Activated CD4-positive, alpha-beta T cell treated with anti-CD3 and anti-CD28 coated beads, Interleukin-2, amount 50 U/mL, for 16 hours (primary cell): ENCODE measurements around the gene DNAH17.
A peak's percentile ranks its signal among the peaks of the same experiment; 100 is the strongest.

Source experiments
- DNase-seq: peaks from one replicate; pipeline ENCODE4 v3.0.0-alpha.2; 2020

DNAH17 gene

DNA sequence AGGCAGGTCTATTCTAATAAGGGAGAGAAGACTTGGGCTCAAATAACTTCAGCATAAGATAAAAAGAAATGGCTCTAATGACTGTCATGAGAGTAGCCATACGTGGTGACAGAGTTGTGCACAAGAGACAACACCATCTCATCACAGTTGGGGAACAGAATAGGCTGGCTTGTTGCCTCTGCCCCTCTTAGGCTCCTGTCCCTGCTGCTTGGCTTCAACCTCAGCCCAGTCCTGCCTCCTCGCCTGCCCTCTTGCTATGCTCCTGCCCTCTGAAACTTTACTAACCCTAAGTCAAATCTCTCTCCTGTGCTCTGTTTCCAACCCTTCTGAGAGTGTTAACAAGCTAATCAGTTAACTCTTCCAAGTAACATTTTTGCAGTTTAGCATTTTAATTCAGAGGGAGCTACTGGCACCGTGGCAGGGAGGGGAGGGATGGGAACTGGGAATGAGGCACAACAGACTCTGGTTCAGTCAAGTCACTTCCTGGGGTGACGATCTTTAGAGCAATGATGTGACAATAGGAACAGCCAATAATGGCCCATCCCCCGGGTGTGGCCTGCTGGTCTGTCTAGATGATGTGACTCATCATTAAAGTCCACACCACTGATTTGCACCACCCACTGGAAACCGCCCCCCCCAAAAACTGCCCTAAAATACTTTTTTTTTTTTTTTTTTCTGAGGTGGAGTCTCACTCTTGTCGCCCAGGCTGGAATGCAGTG lies 35.5 kb downstream of the DNAH17 start:
- DNase-seq: no peak

DNA sequence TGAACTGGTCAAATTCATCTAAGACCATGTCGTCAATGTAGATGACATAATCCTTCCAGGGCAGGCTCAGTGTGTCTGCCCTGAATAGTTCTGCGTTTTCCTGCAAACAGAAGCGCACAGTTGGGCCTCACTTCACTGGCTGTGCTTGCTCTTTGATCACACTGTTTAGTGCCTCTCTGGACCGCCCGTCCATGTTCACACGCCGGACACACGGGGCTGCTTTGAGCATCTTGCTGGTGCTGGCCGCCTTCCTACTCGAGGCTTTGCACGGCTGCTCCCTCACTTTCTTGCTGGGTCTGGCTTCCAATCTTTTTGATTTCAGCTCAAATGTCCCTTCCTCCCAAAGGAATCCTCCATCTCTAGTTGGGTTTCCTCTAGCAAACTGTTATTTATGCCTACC lies 37.4 kb downstream of the DNAH17 start:
- DNase-seq: no peak

- no peak for DNase-seq
Measured at GRCh38 chr17:78538033-78538776, 39.0 kb downstream of the DNAH17 start.

DNA sequence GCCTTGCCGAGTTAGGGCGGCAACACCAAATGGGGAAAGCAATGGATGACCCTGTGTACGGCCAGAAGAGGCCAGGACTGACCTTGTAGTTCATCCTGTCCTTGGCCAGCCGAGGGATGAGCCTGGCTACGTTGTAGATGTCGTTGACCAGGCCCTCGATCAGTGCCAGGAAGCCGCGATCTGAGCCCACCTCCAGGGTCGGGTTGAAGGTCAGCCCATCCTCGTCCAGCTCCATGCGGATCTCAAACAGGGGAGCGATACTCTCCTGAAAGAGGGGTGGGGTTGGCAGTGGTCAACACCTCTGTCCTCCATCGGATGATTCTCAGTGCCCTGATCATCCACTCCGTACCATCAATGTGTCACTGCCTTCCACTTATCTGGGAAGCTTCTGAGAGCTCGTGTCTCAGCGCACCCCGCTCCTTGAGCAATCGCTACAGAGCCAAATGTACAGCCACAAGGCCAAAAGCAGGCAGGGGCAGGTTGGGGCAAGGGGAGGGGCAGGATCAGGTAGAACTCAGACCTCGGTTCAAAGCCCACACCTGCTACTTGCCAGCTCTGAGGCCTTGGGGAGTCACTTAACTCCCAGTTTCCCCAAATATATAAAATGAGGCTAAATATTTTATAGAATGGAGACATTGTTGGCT lies 39.9 kb downstream of the DNAH17 start:
- no peak for DNase-seq

DNA sequence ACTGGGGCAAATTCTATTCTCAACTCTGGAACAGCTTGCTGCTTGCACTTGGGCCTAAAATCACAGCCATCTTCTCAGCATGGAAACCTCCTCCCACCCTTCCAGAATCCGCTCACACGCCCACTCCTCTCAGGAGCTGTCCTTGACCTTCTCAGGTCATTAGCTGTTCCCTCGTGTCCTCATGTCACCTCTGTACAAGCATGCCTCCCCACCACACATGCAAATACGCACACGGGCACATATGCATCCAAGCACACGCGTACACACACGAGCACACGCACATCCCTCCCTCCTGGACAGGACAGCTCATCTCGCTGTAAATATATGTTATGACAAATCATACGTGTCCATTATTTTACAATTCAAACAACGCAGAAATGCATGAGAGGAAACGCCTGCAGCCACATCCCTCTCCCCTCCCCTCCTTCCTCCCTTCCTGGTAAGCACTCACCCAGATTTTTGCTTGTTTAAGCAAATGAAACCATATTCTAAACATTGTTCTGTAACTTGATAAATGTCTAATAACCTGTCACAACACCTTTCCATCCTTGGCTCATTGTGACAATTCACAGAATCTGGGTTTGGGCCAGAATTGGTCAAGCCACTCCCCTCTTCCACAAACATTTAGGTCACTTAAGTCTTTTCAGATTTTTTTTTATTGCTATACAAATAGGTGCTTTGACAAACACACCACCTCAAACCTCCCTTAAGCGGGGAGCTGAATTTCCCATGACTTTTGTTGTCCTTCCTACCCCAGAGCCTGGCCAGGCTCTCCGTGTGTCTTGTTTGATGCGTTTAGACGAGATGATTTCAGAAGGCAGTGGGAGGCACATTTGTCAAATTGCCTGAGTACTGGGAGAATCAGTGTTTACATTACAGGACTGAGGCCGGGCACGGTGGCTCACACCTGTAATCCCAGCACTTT lies 41.7 kb downstream of the DNAH17 start:
- DNase-seq: peak; percentile 12

DNA sequence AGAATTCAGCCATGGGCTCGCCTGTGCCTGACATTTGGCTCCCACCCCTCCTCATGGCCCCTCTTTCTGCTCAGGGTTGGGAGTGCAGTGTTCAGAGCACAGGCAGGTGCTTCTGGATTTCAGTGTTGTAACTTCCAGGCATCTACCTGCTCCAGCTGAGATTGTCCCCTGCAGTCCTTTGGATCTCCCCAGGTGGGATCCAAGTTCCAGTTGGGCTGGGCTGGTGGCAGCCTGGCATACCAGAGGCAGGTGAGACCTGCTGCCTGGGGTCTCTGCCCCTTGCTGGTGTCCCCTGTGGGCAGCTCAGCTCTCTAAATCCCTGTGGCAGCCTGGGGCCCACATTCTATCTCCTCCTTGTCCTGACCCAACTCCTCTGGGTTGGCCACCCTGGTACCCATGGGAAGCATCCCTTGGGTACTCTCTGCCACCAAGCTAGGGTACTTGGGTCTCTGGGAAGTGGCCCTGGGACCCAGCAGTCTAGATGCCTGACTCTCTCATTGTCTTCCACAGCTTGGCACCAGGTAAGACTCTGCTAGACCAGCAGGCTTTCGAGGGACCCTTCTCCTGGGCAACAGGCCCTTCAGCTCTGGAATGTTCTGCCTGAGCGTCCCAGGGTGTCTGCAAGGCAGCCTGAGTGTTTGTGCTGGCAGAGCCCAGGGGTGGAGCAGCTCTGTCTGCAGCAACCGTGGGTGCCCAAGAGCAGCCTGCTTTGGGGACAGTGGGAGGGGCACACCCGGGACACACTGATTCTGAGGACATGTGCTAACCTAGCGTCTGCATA lies 42.5 kb downstream of the DNAH17 start:
- DNase-seq: no peak

- DNase-seq: peak; percentile 13
Measured at GRCh38 chr17:78532922-78533640, 44.1 kb downstream of the DNAH17 start.

GRCh38 chr17:78532311-78532710 lies 44.9 kb downstream of the DNAH17 start:
- no peak for DNase-seq

DNA sequence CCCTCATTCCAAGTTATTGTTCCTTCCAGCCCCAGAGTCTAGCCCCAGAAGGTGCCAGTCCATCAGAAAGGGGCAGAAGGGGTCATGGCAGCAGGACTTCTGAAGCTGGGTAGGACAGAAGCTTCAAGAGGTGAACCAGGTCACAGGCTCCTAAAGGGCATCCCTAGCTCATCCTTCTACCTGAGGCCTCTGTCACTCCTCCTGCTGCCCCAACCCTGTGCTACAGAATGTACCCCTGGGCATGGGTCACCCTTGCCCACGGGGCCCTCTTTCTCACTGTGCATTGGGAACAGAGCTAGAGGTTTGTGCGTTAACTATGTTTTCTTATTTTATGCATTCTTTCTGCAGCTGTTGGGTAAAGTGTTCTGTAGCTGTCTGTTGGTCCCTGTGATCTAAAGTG lies 46.5 kb downstream of the DNAH17 start:
- DNase-seq: no peak

- DNase-seq: no peak
Measured at GRCh38 chr17:78529871-78530670, 47.1 kb downstream of the DNAH17 start.

DNA sequence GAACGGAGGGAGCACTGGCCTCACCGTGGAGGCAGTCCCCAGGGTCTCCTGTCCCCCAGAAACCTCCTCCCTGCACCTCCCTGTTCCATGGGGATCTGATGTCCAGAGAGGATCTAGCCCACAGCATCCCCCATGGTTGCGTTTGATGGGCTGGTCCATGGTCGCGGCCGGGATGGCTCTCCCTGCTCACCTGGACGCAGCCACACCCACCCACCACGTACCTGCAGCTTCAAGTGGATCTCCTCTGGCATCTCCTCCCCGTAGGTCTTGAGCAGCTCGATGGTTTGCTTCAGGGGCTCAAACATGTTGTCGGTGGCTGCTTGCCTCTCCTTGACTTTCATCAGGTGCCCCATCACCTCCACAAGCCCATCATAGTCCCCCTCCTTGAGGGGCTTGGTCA lies 47.9 kb downstream of the DNAH17 start:
- no peak for DNase-seq

- no peak for DNase-seq
Measured at GRCh38 chr17:78528541-78528940, 48.7 kb downstream of the DNAH17 start.

DNA sequence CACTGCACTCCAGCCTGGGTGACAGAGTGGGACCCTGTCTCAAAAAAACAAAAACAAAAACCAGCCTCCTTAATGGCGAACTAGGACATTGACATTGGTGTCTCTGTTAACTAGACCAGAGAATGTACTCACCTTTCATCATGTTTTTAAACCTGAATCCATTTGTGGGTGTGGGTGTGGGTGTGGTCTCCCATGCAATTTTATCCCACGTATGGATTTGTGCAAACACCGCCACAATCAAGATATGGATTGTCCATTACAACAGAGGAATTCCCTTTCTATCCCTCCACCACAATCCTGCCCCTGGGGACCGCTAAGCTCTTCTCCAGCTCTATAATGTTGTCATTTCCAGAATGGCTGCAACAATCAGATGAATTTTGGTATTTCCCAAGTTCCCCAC lies 49.9 kb downstream of the DNAH17 start:
- no peak for DNase-seq

GRCh38 chr17:78526231-78527025 lies 50.8 kb downstream of the DNAH17 start:
- DNase-seq: no peak

GRCh38 chr17:78525511-78526160 lies 51.6 kb downstream of the DNAH17 start:
- no peak for DNase-seq

DNA sequence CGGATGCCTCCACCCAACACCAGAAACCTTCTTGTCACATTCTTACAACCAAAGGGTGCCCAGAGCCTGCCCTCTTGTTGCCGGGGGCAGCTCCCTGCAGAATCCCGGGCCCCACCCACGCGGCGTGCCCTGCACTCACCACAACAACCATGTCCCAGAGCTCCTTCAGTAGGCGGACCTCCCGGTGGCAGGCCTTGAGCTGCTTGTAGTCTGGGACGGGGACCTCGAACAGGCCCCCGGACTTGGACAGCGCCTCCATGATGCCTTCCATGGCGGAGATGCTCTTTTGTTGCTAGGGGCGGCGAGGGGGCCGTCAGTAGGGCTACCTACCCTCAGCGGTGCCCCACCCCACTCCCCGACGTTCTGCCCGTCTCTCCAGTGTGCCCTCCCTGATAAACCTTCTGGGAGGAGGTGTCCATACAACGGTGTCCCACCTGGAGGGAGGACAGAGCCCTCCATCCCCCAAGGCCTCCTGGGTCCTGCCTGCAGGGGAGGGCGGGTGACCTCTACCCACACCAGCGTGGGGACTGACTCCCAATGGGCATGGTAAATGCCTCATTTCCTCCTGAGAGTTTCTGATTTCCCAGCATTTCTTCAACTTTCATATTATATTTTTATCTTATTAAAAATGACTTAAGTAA lies 52.2 kb downstream of the DNAH17 start:
- no peak for DNase-seq

DNA sequence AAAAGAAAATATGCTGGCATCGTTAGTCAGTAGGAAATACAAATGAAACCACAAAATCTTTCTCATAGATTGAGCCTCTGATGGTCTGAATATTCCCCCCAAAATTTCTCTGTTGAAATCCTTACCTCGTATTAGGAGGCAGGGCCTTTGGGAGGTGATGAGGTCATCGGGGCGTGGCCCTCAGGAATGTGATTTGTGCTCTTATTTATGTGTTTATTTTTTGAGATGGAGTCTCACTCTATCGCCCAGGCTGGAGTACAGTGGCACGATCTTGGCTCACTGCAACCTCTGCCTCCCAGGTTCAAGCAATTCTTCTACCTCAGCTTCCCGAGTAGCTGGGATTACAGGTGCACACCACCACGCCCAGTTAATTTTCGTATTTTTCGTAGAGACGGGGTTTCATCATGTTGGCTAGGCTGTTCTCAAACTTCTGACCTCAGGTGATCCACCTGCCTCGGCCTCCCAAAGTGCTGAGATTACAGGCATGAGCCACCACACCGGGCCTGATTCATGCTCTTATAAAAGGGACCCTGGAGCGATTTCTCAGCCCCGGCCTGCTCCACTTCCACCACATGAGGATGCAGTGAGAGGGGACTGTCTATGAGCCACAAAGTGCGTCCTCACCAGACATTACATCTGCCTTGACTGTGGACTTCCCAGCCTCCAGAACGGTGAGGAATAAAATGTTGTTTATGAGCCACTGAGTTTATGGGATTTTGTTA lies 53.1 kb downstream of the DNAH17 start:
- no peak for DNase-seq
